ENCODE results near the gene RHBDL1.

RHBDL1 gene

DNA sequence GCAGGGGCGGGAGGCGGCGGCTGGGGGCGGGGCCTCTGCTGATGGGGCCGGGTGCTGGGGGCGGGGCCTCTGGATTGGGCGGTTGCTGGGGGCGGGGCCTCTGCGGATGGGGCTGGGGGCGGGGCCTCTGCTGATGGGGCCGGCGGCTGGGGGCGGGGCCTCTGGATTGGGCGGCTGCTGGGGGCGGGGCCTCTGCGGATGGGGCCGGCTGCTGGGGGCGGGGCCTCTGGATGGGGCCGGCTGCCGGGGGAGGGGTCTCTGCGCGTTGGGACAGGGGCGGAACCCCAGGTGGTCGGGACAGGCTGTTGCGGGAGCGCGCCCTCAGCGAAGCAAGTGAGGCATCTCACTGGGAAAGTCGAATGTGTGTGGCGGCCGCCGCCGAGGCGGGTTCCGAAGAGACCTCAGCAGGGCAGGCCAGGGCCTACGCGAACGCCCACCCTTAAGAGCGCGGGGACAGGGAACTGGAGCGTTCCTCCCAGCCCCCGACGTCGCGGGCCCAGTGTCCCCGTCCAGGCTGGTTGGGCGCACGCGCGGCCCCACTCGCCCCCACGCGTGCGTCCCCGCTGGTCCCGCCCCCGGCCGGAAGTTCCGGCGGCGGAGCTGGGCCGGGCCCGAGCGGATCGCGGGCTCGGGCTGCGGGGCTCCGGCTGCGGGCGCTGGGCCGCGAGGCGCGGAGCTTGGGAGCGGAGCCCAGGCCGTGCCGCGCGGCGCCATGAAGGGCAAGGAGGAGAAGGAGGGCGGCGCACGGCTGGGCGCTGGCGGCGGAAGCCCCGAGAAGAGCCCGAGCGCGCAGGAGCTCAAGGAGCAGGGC lies 4.5 kb downstream of the RHBDL1 start, which contains the start of gene STUB1 (continued):
- TF ChIP-seq, protein P1, sequence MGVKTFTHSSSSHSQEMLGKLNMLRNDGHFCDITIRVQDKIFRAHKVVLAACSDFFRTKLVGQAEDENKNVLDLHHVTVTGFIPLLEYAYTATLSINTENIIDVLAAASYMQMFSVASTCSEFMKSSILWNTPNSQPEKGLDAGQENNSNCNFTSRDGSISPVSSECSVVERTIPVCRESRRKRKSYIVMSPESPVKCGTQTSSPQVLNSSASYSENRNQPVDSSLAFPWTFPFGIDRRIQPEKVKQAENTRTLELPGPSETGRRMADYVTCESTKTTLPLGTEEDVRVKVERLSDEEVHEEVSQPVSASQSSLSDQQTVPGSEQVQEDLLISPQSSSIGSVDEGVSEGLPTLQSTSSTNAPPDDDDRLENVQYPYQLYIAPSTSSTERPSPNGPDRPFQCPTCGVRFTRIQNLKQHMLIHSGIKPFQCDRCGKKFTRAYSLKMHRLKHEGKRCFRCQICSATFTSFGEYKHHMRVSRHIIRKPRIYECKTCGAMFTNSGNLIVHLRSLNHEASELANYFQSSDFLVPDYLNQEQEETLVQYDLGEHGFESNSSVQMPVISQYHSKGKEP (tag by site-specific recombination; IDR thresholded peaks at IDR 0.05), result no peak
- no peak for TF ChIP-seq HOXD13 (CRISPR knock-in tag; IDR thresholded peaks at IDR 0.05; ENCODE audit: borderline replicate concordance)
- peak; percentile 53; the same call in 1 of the 2 replicates for TF ChIP-seq BCL11B (tag by site-specific recombination; IDR thresholded peaks at IDR 0.05; ENCODE audit: low read depth)
- TF ChIP-seq MZF1 (tag by site-specific recombination; IDR thresholded peaks at IDR 0.05; ENCODE audit: borderline replicate concordance), result no peak
- no peak for TF ChIP-seq ZBTB49 (tag by site-specific recombination; IDR thresholded peaks at IDR 0.05; ENCODE audit: low read depth)
- TF ChIP-seq ZBTB17 (tag by site-specific recombination; IDR thresholded peaks at IDR 0.05), result no peak
- no peak; the same call in none of the 2 replicates for TF ChIP-seq SP3 (tag by site-specific recombination; IDR thresholded peaks at IDR 0.05)
- TF ChIP-seq ZNF169 (tag by site-specific recombination; IDR thresholded peaks at IDR 0.05), result no peak
- peak; percentile 53; the same call in 1 of the 2 replicates for TF ChIP-seq GLIS1 (tag by site-specific recombination; IDR thresholded peaks at IDR 0.05)
- no peak for TF ChIP-seq ZNF549 (tag by site-specific recombination; IDR thresholded peaks at IDR 0.05)
- TF ChIP-seq ZBTB7A (tag by site-specific recombination; IDR thresholded peaks at IDR 0.05; ENCODE audit: low read depth), result peak; percentile 98
- peak; percentile 96 for TF ChIP-seq GLIS2 (tag by site-specific recombination; IDR thresholded peaks at IDR 0.05)
- TF ChIP-seq, protein P2, sequence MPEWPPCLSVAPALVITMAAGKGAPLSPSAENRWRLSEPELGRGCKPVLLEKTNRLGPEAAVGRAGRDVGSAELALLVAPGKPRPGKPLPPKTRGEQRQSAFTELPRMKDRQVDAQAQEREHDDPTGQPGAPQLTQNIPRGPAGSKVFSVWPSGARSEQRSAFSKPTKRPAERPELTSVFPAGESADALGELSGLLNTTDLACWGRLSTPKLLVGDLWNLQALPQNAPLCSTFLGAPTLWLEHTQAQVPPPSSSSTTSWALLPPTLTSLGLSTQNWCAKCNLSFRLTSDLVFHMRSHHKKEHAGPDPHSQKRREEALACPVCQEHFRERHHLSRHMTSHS (tag by site-specific recombination; IDR thresholded peaks at IDR 0.05), result no peak
- TF ChIP-seq ZNF677 (tag by site-specific recombination; IDR thresholded peaks at IDR 0.05), result no peak
- peak; percentile 38; the same call in 1 of the 2 replicates for TF ChIP-seq KLF10 (tag by site-specific recombination; IDR thresholded peaks at IDR 0.05)
- TF ChIP-seq ATF2 (tag by site-specific recombination; IDR thresholded peaks at IDR 0.05; ENCODE audit: low read depth), result no peak
- no peak for TF ChIP-seq TCF7L2 (IDR thresholded peaks at IDR 0.05; ENCODE audit: borderline replicate concordance, low read depth, low read length)
- TF ChIP-seq ZNF792 (tag by site-specific recombination; IDR thresholded peaks at IDR 0.05), result no peak
- TF ChIP-seq ZNF2 (tag by site-specific recombination; IDR thresholded peaks at IDR 0.05), result no peak
- TF ChIP-seq ZNF645 (tag by site-specific recombination; IDR thresholded peaks at IDR 0.05), result no peak
- TF ChIP-seq, protein P3, sequence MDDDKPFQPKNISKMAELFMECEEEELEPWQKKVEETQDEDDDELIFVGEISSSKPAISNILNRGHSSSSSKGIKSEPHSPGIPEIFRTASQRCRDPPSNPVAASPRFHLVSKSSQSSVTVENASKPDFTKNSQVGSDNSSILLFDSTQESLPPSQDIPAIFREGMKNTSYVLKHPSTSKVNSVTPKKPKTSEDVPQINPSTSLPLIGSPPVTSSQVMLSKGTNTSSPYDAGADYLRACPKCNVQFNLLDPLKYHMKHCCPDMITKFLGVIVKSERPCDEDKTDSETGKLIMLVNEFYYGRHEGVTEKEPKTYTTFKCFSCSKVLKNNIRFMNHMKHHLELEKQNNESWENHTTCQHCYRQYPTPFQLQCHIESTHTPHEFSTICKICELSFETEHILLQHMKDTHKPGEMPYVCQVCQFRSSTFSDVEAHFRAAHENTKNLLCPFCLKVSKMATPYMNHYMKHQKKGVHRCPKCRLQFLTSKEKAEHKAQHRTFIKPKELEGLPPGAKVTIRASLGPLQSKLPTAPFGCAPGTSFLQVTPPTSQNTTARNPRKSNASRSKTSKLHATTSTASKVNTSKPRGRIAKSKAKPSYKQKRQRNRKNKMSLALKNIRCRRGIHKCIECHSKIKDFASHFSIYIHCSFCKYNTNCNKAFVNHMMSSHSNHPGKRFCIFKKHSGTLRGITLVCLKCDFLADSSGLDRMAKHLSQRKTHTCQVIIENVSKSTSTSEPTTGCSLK (tag by site-specific recombination; IDR thresholded peaks at IDR 0.05), result no peak
- TF ChIP-seq ZNF155 (tag by site-specific recombination; IDR thresholded peaks at IDR 0.05), result no peak
- TF ChIP-seq ZNF623 (tag by site-specific recombination; IDR thresholded peaks at IDR 0.05), result no peak
- TF ChIP-seq ZNF830 (tag by site-specific recombination; IDR thresholded peaks at IDR 0.05; ENCODE audit: low read depth), result no peak
- no peak for TF ChIP-seq SETDB1 (IDR thresholded peaks at IDR 0.05; ENCODE audit: insufficient read length, low read length)
- TF ChIP-seq, protein P4, sequence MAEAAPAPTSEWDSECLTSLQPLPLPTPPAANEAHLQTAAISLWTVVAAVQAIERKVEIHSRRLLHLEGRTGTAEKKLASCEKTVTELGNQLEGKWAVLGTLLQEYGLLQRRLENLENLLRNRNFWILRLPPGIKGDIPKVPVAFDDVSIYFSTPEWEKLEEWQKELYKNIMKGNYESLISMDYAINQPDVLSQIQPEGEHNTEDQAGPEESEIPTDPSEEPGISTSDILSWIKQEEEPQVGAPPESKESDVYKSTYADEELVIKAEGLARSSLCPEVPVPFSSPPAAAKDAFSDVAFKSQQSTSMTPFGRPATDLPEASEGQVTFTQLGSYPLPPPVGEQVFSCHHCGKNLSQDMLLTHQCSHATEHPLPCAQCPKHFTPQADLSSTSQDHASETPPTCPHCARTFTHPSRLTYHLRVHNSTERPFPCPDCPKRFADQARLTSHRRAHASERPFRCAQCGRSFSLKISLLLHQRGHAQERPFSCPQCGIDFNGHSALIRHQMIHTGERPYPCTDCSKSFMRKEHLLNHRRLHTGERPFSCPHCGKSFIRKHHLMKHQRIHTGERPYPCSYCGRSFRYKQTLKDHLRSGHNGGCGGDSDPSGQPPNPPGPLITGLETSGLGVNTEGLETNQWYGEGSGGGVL (tag by site-specific recombination; IDR thresholded peaks at IDR 0.05), result 0 out of 2 replicates have a peak, but pooled peaks have one; percentile 34
